ENCODE results near the gene DACH1.

DNA sequence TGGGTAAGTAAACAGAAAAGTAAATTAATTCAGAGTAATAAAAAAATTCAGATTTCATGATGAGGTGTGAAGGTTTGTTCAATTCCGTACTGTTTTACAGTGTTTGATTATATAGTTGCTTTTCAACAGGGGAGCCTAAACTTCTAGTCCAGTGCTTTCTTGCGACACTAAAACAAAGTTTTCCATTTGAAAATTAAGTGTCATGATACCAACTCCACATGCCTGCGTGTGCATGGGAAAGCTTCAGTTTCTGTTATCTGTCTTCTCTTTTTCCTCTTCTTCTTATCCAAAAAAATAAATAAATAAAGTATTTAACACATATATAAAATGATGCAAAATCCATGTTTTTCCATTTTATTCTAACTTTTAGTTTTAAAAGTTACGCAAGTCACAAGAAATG lies 165.3 kb downstream of the DACH1 start:
- TF ChIP-seq, protein P1, sequence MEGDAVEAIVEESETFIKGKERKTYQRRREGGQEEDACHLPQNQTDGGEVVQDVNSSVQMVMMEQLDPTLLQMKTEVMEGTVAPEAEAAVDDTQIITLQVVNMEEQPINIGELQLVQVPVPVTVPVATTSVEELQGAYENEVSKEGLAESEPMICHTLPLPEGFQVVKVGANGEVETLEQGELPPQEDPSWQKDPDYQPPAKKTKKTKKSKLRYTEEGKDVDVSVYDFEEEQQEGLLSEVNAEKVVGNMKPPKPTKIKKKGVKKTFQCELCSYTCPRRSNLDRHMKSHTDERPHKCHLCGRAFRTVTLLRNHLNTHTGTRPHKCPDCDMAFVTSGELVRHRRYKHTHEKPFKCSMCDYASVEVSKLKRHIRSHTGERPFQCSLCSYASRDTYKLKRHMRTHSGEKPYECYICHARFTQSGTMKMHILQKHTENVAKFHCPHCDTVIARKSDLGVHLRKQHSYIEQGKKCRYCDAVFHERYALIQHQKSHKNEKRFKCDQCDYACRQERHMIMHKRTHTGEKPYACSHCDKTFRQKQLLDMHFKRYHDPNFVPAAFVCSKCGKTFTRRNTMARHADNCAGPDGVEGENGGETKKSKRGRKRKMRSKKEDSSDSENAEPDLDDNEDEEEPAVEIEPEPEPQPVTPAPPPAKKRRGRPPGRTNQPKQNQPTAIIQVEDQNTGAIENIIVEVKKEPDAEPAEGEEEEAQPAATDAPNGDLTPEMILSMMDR (IDR thresholded peaks at IDR 0.05; ENCODE audit: control extremely low read depth in 1 of 3, insufficient read depth in 1 of 3, low read depth in 1 of 3, low read length in 3 of 3), result no peak
- TF ChIP-seq SP1 (IDR thresholded peaks at IDR 0.05; ENCODE audit: low read depth, low read length), result no peak
- no peak for TF ChIP-seq TCF12 (IDR thresholded peaks at IDR 0.05; ENCODE audit: low read depth, low read length)
- TF ChIP-seq CEBPB (IDR thresholded peaks at IDR 0.05; ENCODE audit: low read depth, low read length), result no peak
- no peak for TF ChIP-seq JUND (IDR thresholded peaks at IDR 0.05; ENCODE audit: low read length)
- no peak for TF ChIP-seq TAF1 (IDR thresholded peaks at IDR 0.05; ENCODE audit: low read depth, low read length)
- no peak for TF ChIP-seq EGR1 (IDR thresholded peaks at IDR 0.05; ENCODE audit: borderline replicate concordance, low read depth, low read length)
- no peak for TF ChIP-seq RAD21 (IDR thresholded peaks at IDR 0.05 in 1 of 2, conservative IDR thresholded peaks at IDR 0.05 in 1 of 2; ENCODE audit: low read depth in 2 of 2, low read length in 2 of 2)
- TF ChIP-seq KDM5A (IDR thresholded peaks at IDR 0.05; ENCODE audit: low read length), result no peak
- no peak for TF ChIP-seq EP300 (IDR thresholded peaks at IDR 0.05; ENCODE audit: borderline replicate concordance in 1 of 2, low read depth in 2 of 2, low read length in 2 of 2)
- no peak for TF ChIP-seq ZNF274 (IDR thresholded peaks at IDR 0.05; ENCODE audit: borderline replicate concordance, extremely low read depth, low read length)

All from H1 (cell line).